IMR-90 (cell line): ENCODE data around the gene MYH10. TPM values are rescaled to one million over a fixed set of nuclear protein-coding genes. Genes with fewer than 3 reads are reported as not detected.

ENCODE experiments used
- ATAC-seq: fragments of 200-7000 bp; cut with Tn5 transposase; 2 replicates; pipeline ENCODE4 v1.9.1; 2020; ENCODE audit warnings: low read depth, mild to moderate bottlenecking, moderate library complexity
- BruUV-seq: library from RNA; stranded (reverse); fragments of 400-500 nt; replicated peaks from 2 replicates; lab custom pipeline; 2021; lab: Mats Ljungman, UMichigan
- CTCF ChIA-PET: fragments of 300-600 bp; formaldehyde crosslinking; extraction: SDS; loops from one replicate; lab custom pipeline; 2021; ENCODE audit warnings: antibody characterized with exemption; lab: Yijun Ruan, JAX
- POLR2A ChIA-PET: fragments of 300-600 bp; sonication (Branson Sonifier 250); formaldehyde crosslinking; loops from one replicate; lab custom pipeline; 2022; ENCODE audit warnings: antibody characterized with exemption; ENCODE audit not compliant: unreplicated experiment; lab: Charles Lee
- DNase-seq: peaks from one replicate; pipeline ENCODE4 v3.0.0; 2013
- H2AFZ ChIP-seq: replicated peaks from 2 replicates; pipeline ENCODE3; 2013; ENCODE audit warnings: low read length, mild to moderate bottlenecking; ENCODE audit not compliant: poor library complexity
- H2AK5ac ChIP-seq: 2 replicates; pipeline ENCODE4 v1.6.1; 2013; ENCODE audit warnings: low read depth, low read length, inconsistent platforms
- H2AK9ac ChIP-seq: replicated peaks from 2 replicates; pipeline ENCODE3; 2013; ENCODE audit warnings: mild to moderate bottlenecking, low read depth, low read length, moderate library complexity; ENCODE audit not compliant: poor library complexity
- H2BK120ac ChIP-seq: 2 replicates; pipeline ENCODE4 v1.6.1; 2013; ENCODE audit warnings: low read depth, low read length, inconsistent platforms
- H2BK15ac ChIP-seq: 3 replicates; pipeline ENCODE4 v1.6.1; 2013; ENCODE audit warnings: low read depth, low read length, inconsistent platforms
- H2BK20ac ChIP-seq: 2 replicates; pipeline ENCODE4 v1.6.1; 2013; ENCODE audit warnings: low read depth, mild to moderate bottlenecking, inconsistent platforms, low read length, moderate library complexity
- H2BK5ac ChIP-seq: 2 replicates; pipeline ENCODE4 v1.6.1; 2013; ENCODE audit warnings: mild to moderate bottlenecking, low read depth, low read length, inconsistent platforms; ENCODE audit not compliant: poor library complexity, severe bottlenecking
- H3K14ac ChIP-seq: replicated peaks from 2 replicates; pipeline ENCODE4 v1.6.1; 2013; ENCODE audit warnings: low read depth, low read length, inconsistent platforms
- H3K18ac ChIP-seq: 2 replicates; pipeline ENCODE4 v1.6.1; 2013; ENCODE audit warnings: low read depth, low read length, control low read depth
- H3K23ac ChIP-seq: 2 replicates; pipeline ENCODE4 v1.6.1; 2013; ENCODE audit warnings: low read depth, low read length, inconsistent platforms
- H3K27ac ChIP-seq: 2 replicates; pipeline ENCODE4 v1.5.1; 2013; ENCODE audit warnings: mild to moderate bottlenecking, control low read depth, low read length; ENCODE audit not compliant: insufficient read depth
- H3K27me3 ChIP-seq: 2 replicates; pipeline ENCODE4 v1.6.1; 2013; ENCODE audit warnings: low read length; ENCODE audit not compliant: control insufficient read depth, insufficient read depth
- H3K36me3 ChIP-seq: 2 replicates; pipeline ENCODE4 v1.6.1; 2013; ENCODE audit warnings: low read length, mixed read lengths; ENCODE audit not compliant: control insufficient read depth, insufficient read depth
- H3K4ac ChIP-seq: 2 replicates; pipeline ENCODE4 v1.6.1; 2013; ENCODE audit warnings: low read depth, low read length, inconsistent platforms
- H3K4me1 ChIP-seq: 2 replicates; pipeline ENCODE4 v1.6.1; 2013; ENCODE audit warnings: low read length, mixed read lengths; ENCODE audit not compliant: control insufficient read depth, insufficient read depth
- H3K4me2 ChIP-seq: 2 replicates; pipeline ENCODE4 v1.6.1; 2013; ENCODE audit warnings: low read depth, mild to moderate bottlenecking, control low read depth, low read length, moderate library complexity
- H3K4me3 ChIP-seq: 2 replicates; pipeline ENCODE4 v1.5.1; 2013; ENCODE audit warnings: low read depth, mild to moderate bottlenecking, control low read depth, low read length, moderate library complexity; ENCODE audit not compliant: insufficient read depth
- H3K56ac ChIP-seq: 2 replicates; pipeline ENCODE4 v1.6.1; 2013; ENCODE audit warnings: low read length, inconsistent platforms; ENCODE audit not compliant: insufficient read depth; ENCODE audit errors: extremely low read depth
- H3K79me1 ChIP-seq, 2 experiments: 2 replicates each; pipeline ENCODE4 v1.6.1; 2013; ENCODE audit warnings: low read length in 2 of 2, inconsistent platforms in 1 of 2, low read depth in 1 of 2
- H3K9ac ChIP-seq: 2 replicates; pipeline ENCODE4 v1.6.1; 2013; ENCODE audit warnings: low read depth, low read length, control low read depth
- H3K9me1 ChIP-seq: 2 replicates; pipeline ENCODE4 v1.6.1; 2013; ENCODE audit warnings: low read length, inconsistent platforms; ENCODE audit not compliant: insufficient read depth
- H3K9me3 ChIP-seq: 2 replicates; pipeline ENCODE4 v1.6.1; 2013; ENCODE audit warnings: low read length; ENCODE audit not compliant: control insufficient read depth, insufficient read depth
- H4K20me1 ChIP-seq: 2 replicates; pipeline ENCODE4 v1.6.1; 2013; ENCODE audit warnings: low read length, inconsistent platforms; ENCODE audit not compliant: insufficient read depth
- H4K5ac ChIP-seq: 2 replicates; pipeline ENCODE4 v1.6.1; 2013; ENCODE audit warnings: mild to moderate bottlenecking, low read depth, low read length, control low read depth
- H4K8ac ChIP-seq, 2 experiments: 2 replicates each; pipeline ENCODE4 v1.6.1; 2013; ENCODE audit warnings: low read depth in 2 of 2, low read length in 2 of 2, control low read depth in 1 of 2, inconsistent platforms in 1 of 2
- H4K91ac ChIP-seq: 2 replicates; pipeline ENCODE4 v1.6.1; 2013; ENCODE audit warnings: low read depth, low read length, inconsistent platforms; ENCODE audit not compliant: insufficient read depth
- CEBPB ChIP-seq: IDR thresholded peaks from 2 replicates; pipeline ENCODE4 v1.6.1; 2012; ENCODE audit warnings: low read depth, low read length, improper control_type of control experiment
- CHD1 ChIP-seq: IDR thresholded peaks from 2 replicates; pipeline ENCODE4 v1.6.1; 2012; ENCODE audit warnings: low read depth, low read length, improper control_type of control experiment
- FOS ChIP-seq: fragments of 150-350 bp; IDR thresholded peaks from 2 replicates; pipeline ENCODE4 v1.6.1; 2016; ENCODE audit warnings: low read depth, low read length
- MAFK ChIP-seq: IDR thresholded peaks from 2 replicates; pipeline ENCODE4 v1.6.1; 2012; ENCODE audit warnings: low read depth, low read length, improper control_type of control experiment
- MAZ ChIP-seq: IDR thresholded peaks from 2 replicates; pipeline ENCODE4 v1.6.1; 2012; ENCODE audit warnings: low read depth, mild to moderate bottlenecking, low read length, improper control_type of control experiment, moderate library complexity, borderline replicate concordance
- POLR2A ChIP-seq: IDR thresholded peaks from 2 replicates; pipeline ENCODE4 v1.6.1; 2012; ENCODE audit warnings: mild to moderate bottlenecking, low read depth, low read length
- RAD21 ChIP-seq: IDR thresholded peaks from 2 replicates; pipeline ENCODE4 v1.6.1; 2012; ENCODE audit warnings: low read length, improper control_type of control experiment
- RCOR1 ChIP-seq: IDR thresholded peaks from 2 replicates; pipeline ENCODE4 v1.6.1; 2012; ENCODE audit warnings: mild to moderate bottlenecking, low read length, improper control_type of control experiment; ENCODE audit not compliant: insufficient replicate concordance
- WGBS, 2 experiments: methylation state at CpG; one replicate each; pipeline versions ENCODE4 v1.1.5 to v1.1.7; 2013; ENCODE audit warnings: missing lambda C conversion rate in 2 of 2; ENCODE audit not compliant: insufficient read length in 1 of 2; ENCODE audit errors: extremely low coverage in 2 of 2; 5-methylcytosine and 5-hydroxymethylcytosine counted together
- dilution Hi-C: fragments of 300-500 bp; cut with HindIII; formaldehyde crosslinking; loops from one replicate; pipeline ENCODE4 v1.14.3; 2018; ENCODE audit warnings: low sequenced_read_pairs; ENCODE audit not compliant: unreplicated experiment
- in situ Hi-C: fragments of 300-500 bp; cut with MboI; formaldehyde crosslinking; loops from 3 replicates; pipeline ENCODE4 v1.14.3; 2019; ENCODE audit warnings: low sequenced_read_pairs, inconsistent platforms, mixed read lengths
- intact Hi-C: fragments of 100-400 bp; cut with micrococcal nuclease; formaldehyde crosslinking; loops from 2 replicates; pipeline ENCODE4 v1.10.0; 2022
- polyA plus RNA-seq, 3 experiments: library from polyadenylated mRNA; depleted of rRNA; stranded (reverse); fragments of >200 nt; gene quantifications; 2 replicates each; pipeline ENCODE4 v1.2.3, GENCODE V29; 2012; ENCODE audit warnings: low replicate concordance in 1 of 3
- total RNA-seq: library from RNA; depleted of rRNA; stranded (reverse); fragments of >200 nt; gene quantifications from 2 replicates; pipeline ENCODE4 v1.2.3, GENCODE V29; 2012

The MYH10 gene
- total and polyA plus RNA-seq, 2 of the 4 experiments (the other 2 are of a cell fraction) = 71.2 to 95.2 TPM

DNA sequence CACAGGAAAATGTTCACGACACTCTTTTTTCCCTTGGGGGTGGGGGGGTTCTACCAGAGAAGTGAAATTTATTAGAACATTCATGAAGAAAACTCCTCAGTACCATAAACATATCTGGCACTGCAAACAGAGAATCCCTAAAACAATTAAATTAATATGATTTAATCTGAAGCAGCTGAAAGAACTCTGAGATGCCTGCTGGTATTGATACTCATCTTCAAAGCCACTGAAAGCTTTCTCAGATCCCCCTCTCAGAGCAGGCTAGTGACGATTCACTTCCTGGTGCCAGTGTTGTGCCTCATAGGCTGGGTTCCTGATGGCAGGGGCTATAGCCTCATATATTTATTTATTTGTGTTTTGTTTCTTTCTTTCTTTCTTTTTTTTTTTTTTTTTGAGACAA is 52.7 kb downstream of the MYH10 start:
- Histone ChIP-seq H2BK15ac (no peak overlapping the region), H3K4me3 (no peak overlapping the region), H3K79me1 (peaks cover 10 to 11% of the 10 kb centered on the region in 2 experiments; a peak in 3 of 4 replicates), H3K23ac (no peak overlapping the region), H3K27me3 (no peaks in the 10 kb centered on the region), H4K20me1 (no peaks in the 10 kb centered on the region), H3K14ac (no peak overlapping the region), H2BK5ac (no peak overlapping the region), H2AK5ac (no peak overlapping the region), H3K4me2 (no peak overlapping the region), H3K56ac (no peak overlapping the region), H3K9me1 (0 out of 2 replicates have a peak, but pooled peaks cover 2% of the 10 kb centered on the region), H3K36me3 (peaks cover 17% of the 10 kb centered on the region), H2BK20ac (no peak overlapping the region), H3K27ac (no peak overlapping the region), H4K5ac (no peak overlapping the region), H3K9me3 (no peaks in the 10 kb centered on the region), H3K18ac (no peak overlapping the region), H3K4me1 (no peaks in the 10 kb centered on the region; the same call in 1 of the 2 replicates), H2BK120ac (no peak overlapping the region), H4K8ac (no peak overlapping the region), H4K91ac (no peak overlapping the region), H3K9ac (no peak overlapping the region), H2AFZ (no peak overlapping the region), H3K4ac (no peak overlapping the region), H2AK9ac (no peak overlapping the region)
- ATAC-seq (no peak), DNase-seq (no peak)
- TF ChIP-seq FOS = no peak
- no peak for TF ChIP-seq CHD1
- no peak for TF ChIP-seq RAD21
- no peak for TF ChIP-seq RCOR1
- no peak for TF ChIP-seq MAFK
- TF ChIP-seq POLR2A = no peak
- no peak for TF ChIP-seq CEBPB
- TF ChIP-seq MAZ = no peak
- dilution Hi-C loops (no loop called here), intact Hi-C loops (no loop called here), in situ Hi-C loops (loop anchor here (10.0 kb wide), 1 partner anchor 167 kb away; the partner anchor contains the start of gene CCDC42)
- CTCF ChIA-PET = interaction anchor here (0.6 kb wide), 1 partner anchor 8 kb away, joined by 4 read pairs; no protein-coding TSS in a partner anchor
- BruUV-seq = no TSS peak
- WGBS, 2 experiments = no CpG with 5 or more reads among the region's 2 CpGs
- POLR2A ChIA-PET = no interaction called here
